Adrenal gland (tissue), 12 donors: Measurements from ENCODE around the gene NTPCR. TPM values are rescaled to one million over a fixed set of nuclear protein-coding genes. Genes with fewer than 3 reads are reported as not detected.

Experiments
- DNase-seq, 7 donors: peaks; one replicate each; pipeline ENCODE4 v3.0.0-alpha.2; 2019 to 2020
- H3K27ac ChIP-seq, 5 donors: fragments of 200-600 bp; sonication (generic) in 4 of 5; 1 replicate in 3 of 5; 2 replicates in 2 of 5; pipeline versions ENCODE4 v1.5.1 to v1.8.0; 2016 to 2020; ENCODE audit warnings: mild to moderate bottlenecking in 1 of 5
- H3K27me3 ChIP-seq: fragments of 200-600 bp; 2 replicates; pipeline ENCODE4 v1.8.0; 2021
- H3K36me3 ChIP-seq, 2 donors: fragments of 200-600 bp; replicated peaks in 1 of 2; 1 replicate in 1 of 2; 2 replicates in 1 of 2; pipeline versions ENCODE4 v1.5.1 to v1.8.0; 2018 to 2022
- H3K4me1 ChIP-seq, 2 donors: fragments of 200-600 bp; replicated peaks in 1 of 2; 1 replicate in 1 of 2; 2 replicates in 1 of 2; pipeline versions ENCODE4 v1.5.1 to v1.8.0; 2018 to 2021
- H3K4me3 ChIP-seq, 4 donors: fragments of 200-600 bp; sonication (generic) in 3 of 4; one replicate each; pipeline ENCODE4 v1.5.1; 2016 to 2018
- H3K9me3 ChIP-seq, 3 donors: fragments of 200-600 bp; sonication (generic) in 1 of 3; replicated peaks in 1 of 3; 1 replicate in 2 of 3; 2 replicates in 1 of 3; pipeline versions ENCODE4 v1.5.1 to v1.8.0; 2016 to 2021
- POLR2A ChIP-seq, 2 donors: fragments of 450-650 bp; IDR thresholded peaks; one replicate each; pipeline ENCODE4 v1.6.1; 2017; ENCODE audit warnings: antibody characterized with exemption in 2 of 2, mild to moderate bottlenecking in 2 of 2, moderate library complexity in 1 of 2
- WGBS, 4 donors: extraction: QIAGEN DNeasy Blood & Tissue Kit in 2 of 4; methylation state at CpG; one replicate each; pipeline versions ENCODE4 v1.1.5 to v1.1.7; 2013 to 2017; 5-methylcytosine and 5-hydroxymethylcytosine counted together
- intact Hi-C, 2 donors: fragments of 100-400 bp; cut with DNase I; formaldehyde crosslinking; loops; one replicate each; pipeline versions ENCODE4 v1.14.1 to v1.15.0; 2022 to 2023
- polyA plus RNA-seq, 3 donors: library from polyadenylated mRNA; stranded (reverse); fragments of 200-250 nt in 2 of 3; fragments of 350-450 nt in 1 of 3; fragmentation: Illumina TruSeq in 1 of 3; extraction: RNeasy Lipid Tissue Mini Kit (QIAGEN cat#74804) in 1 of 3; gene quantifications; one replicate each; pipeline ENCODE4 v1.2.3, GENCODE V29; 2013 to 2014
- total RNA-seq, 9 donors: library from RNA; depleted of rRNA in 4 of 9; stranded (reverse); fragments of >200 nt in 4 of 9; fragments of 120-200 nt in 1 of 9; fragmentation: NEBNext Ultra II Directional in 1 of 9; extraction: Animal tissue kit (Norgen Biotek cat#: 25700) in 1 of 9; gene quantifications; one replicate each; pipeline versions ENCODE4 v1.1.0 to v1.2.4, GENCODE V29; 2013 to 2023
- TF ChIP-seq, protein P1 (sequence below), 6 experiments: fragments of 450-650 bp in 4 of 6; fragments of 200-600 bp in 2 of 6; sonication (generic) in 1 of 6; IDR thresholded peaks; 1 replicate in 5 of 6; 2 replicates in 1 of 6; pipeline versions ENCODE4 v1.5.1 to v1.8.0; 2016 to 2021; ENCODE audit warnings: antibody characterized with exemption in 6 of 6, mild to moderate bottlenecking in 2 of 6, moderate library complexity in 1 of 6
- donor health status: healthy with polysubstance abuse.
- donor health status: Bipolar disorder and iron deficiency.
- donor health status: DM: yes; HTN: yes; CAD: no.
- donor health status: DM: no; HTN: no; CAD: no.
- donor health status: DM: no; HTN: no; CAD: no.
- donor health status: DM: yes; HTN: yes; CAD: no.

Gene NTPCR
- total and polyA plus RNA-seq, 12 donors: 17.3 to 72.0 (median 57.2) TPM

DNA sequence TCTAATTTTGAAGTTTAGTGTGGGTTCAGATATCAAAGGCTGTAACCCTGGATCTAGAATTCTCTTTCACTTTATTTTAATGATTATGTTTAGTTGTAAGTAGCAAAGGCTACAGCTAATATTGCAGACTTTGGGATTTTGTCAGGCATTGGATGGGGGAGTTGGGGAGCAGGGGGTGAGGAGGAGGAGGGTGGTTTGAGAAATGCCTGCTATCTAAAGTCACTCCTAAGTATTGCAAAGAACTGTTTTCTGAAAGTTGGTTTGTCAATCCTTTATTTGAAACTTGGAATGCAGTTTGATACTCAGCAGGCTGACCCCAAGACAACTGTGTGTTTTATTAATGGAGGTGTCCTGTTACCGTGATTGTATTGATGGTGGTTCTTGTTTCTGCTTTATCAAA is 1.2 kb downstream of the NTPCR start:
- Histone ChIP-seq H3K9me3 (no peaks in the 10 kb centered on the region), H3K27ac (no peak overlapping the region), H3K27me3 (no peaks in the 10 kb centered on the region), H3K4me1 (peaks cover 9 to 15% of the 10 kb centered on the region in 2 donors), H3K36me3 (no peaks in the 10 kb centered on the region), H3K4me3 (peak overlapping the region in 1 of 4 donors; percentile 85)
- no peak for DNase-seq
- TF ChIP-seq POLR2A (IDR thresholded peaks at IDR 0.05): no peak
- TF ChIP-seq, protein P1, sequence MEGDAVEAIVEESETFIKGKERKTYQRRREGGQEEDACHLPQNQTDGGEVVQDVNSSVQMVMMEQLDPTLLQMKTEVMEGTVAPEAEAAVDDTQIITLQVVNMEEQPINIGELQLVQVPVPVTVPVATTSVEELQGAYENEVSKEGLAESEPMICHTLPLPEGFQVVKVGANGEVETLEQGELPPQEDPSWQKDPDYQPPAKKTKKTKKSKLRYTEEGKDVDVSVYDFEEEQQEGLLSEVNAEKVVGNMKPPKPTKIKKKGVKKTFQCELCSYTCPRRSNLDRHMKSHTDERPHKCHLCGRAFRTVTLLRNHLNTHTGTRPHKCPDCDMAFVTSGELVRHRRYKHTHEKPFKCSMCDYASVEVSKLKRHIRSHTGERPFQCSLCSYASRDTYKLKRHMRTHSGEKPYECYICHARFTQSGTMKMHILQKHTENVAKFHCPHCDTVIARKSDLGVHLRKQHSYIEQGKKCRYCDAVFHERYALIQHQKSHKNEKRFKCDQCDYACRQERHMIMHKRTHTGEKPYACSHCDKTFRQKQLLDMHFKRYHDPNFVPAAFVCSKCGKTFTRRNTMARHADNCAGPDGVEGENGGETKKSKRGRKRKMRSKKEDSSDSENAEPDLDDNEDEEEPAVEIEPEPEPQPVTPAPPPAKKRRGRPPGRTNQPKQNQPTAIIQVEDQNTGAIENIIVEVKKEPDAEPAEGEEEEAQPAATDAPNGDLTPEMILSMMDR (IDR thresholded peaks at IDR 0.05): no peak
- WGBS, 4 donors: 29 to 65% (median 53%) methylated on average over 1 of the region's 1 CpG
- intact Hi-C loops: no loop called here

DNA sequence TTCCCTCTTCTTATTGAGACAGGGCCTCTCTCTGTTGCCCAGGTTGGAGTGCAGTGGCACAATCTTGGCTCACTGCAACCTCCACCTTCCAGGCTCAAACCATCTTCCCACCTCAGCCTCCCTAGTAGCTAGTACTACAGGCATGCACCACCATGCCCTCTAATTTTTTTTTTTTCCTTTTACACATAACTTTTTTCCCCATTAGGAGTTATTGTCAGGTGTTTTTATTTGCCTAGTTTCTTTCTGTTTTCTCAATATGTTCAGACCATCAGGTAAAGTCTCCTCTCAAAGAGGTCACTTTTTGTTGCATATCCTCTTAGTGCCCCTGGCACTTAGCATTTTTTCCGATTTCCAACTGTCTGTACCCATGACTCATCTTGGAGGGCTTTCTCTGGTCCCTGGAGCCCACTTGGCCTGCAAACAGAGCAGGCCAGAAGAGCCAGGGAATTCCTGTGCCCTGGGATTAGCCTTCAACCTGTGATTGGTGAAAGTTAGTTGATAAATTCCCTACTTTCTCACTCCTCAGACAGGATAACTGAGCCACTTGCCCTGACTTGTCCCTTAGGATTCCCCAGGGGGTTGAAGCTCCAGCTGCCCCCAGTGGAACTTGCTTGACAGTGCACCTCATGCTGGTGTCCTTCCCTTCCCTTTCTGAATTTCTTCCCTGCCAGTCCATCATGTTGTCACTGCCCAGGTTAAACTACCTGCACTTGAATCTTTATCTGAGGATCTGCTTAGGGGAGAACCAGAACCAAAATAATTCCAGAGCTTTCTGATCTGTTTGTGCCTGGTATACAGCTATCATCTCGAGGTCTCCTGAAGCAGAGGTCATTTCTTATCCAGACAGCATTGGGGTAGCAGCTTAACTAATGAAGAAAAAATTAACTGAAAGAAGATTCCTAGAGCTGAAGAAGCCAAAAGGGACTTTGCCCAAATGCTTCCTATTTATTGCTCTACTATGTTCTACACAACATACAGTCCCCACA is 2.4 kb downstream of the NTPCR start:
- Histone ChIP-seq H3K9me3 (no peaks in the 10 kb centered on the region), H3K27me3 (no peaks in the 10 kb centered on the region), H3K27ac (no peak overlapping the region), H3K36me3 (no peaks in the 10 kb centered on the region), H3K4me1 (peaks cover 9 to 15% of the 10 kb centered on the region in 2 donors), H3K4me3 (no peak overlapping the region)
- 74 to 87% (median 82%) methylated on average over 2 of the region's 2 CpGs for whole genome bisulfite sequencing, 4 donors
- DNase-seq: peak in 6 of 7 donors; percentile 27 to 70 (median 50)
- no peak for TF ChIP-seq POLR2A (IDR thresholded peaks at IDR 0.05)
- TF ChIP-seq, protein P1 (IDR thresholded peaks at IDR 0.05): peak; percentile 36 to 64 (median 53)
- intact Hi-C loops: no loop called here

DNA sequence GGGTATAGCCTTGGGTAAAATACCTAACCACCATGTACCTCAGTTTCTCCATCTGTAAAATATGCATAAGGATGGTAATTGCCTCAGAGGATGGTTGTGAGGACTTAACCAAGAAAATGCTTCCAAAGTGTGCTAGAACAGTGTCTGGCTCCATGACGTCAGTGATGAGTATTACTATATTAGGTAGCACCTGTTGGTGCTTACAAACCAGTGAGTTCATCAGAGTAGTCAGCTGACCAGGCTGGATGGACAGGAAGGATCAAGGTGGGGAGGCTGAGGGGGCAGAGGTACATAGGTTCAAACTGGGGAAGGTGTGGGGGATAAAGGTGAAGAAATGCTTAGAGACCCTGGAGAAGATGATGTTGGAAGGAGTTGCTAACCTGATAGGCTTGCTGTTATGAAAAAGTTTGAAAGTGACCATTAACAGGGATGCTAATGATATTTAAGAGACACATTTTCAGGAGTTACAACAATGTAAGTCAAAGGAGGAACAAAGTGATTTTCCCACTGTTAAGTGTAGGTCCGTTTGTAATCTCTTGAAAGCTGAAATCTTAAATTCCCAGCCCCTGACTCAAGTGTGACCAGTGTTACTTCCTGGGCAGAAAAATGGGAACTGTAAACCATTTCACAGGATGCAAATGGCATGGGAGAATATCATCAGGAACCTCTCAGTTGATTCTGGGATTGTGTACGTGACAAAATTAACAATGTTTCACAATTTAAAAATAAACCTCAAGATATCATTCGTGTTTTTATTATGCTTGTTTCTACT is 4.4 kb downstream of the NTPCR start:
- no peak for DNase-seq
- H3K9me3 ChIP-seq: no peaks in the 10 kb centered on the region
- H3K27ac ChIP-seq: no peak overlapping the region
- peaks cover 9 to 12% of the 10 kb centered on the region in 2 donors for H3K4me1 ChIP-seq
- H3K27me3 ChIP-seq: no peaks in the 10 kb centered on the region
- intact Hi-C loops: no loop called here
- H3K4me3 ChIP-seq: no peak overlapping the region
- TF ChIP-seq, protein P1 (IDR thresholded peaks at IDR 0.05): no peak
- no peak for TF ChIP-seq POLR2A (IDR thresholded peaks at IDR 0.05)
- H3K36me3 ChIP-seq: no peaks in the 10 kb centered on the region
- WGBS, 4 donors: 85 to 91% (median 87%) methylated on average over 4 of the region's 4 CpGs

DNA sequence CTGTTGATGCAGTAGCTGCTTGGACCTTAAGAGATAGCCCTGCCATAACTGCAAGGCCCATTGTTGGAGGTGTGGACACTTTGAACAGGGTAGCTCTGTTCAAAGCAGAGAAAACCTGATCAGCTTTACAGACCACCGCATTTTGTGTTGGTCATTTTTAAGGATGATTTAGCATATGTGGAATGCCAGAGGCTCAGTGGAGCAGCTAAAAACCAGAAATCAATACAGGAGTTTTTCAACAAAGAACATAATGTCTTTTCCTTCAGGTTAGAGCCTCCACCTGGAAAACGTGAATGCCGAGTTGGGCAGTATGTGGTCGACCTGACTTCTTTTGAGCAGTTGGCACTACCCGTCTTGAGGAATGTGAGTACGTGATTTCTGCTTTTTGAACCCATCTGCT is 5.7 kb downstream of the NTPCR start:
- no peak for DNase-seq
- Histone ChIP-seq H3K27me3 (no peaks in the 10 kb centered on the region), H3K4me1 (peaks cover 9 to 10% of the 10 kb centered on the region in 2 donors), H3K4me3 (no peak overlapping the region), H3K27ac (no peak overlapping the region), H3K9me3 (no peaks in the 10 kb centered on the region), H3K36me3 (no peaks in the 10 kb centered on the region)
- intact Hi-C loops: no loop called here
- 93 to 98% (median 95%) methylated on average over 6 of the region's 6 CpGs for WGBS, 4 donors
- TF ChIP-seq, protein P1 (IDR thresholded peaks at IDR 0.05): no peak
